GM12892 (cell line): ENCODE results near the gene HSPB1.

Source experiments
- POLR2A ChIP-seq: IDR thresholded peaks from 2 replicates; pipeline ENCODE4 v1.6.1; 2011; ENCODE audit warnings: low read depth, low read length, control low read depth
- TAF1 ChIP-seq: IDR thresholded peaks from 2 replicates; pipeline ENCODE4 v1.6.1; 2011; ENCODE audit warnings: low read depth, mild to moderate bottlenecking, control low read depth, low read length, borderline replicate concordance

DNA sequence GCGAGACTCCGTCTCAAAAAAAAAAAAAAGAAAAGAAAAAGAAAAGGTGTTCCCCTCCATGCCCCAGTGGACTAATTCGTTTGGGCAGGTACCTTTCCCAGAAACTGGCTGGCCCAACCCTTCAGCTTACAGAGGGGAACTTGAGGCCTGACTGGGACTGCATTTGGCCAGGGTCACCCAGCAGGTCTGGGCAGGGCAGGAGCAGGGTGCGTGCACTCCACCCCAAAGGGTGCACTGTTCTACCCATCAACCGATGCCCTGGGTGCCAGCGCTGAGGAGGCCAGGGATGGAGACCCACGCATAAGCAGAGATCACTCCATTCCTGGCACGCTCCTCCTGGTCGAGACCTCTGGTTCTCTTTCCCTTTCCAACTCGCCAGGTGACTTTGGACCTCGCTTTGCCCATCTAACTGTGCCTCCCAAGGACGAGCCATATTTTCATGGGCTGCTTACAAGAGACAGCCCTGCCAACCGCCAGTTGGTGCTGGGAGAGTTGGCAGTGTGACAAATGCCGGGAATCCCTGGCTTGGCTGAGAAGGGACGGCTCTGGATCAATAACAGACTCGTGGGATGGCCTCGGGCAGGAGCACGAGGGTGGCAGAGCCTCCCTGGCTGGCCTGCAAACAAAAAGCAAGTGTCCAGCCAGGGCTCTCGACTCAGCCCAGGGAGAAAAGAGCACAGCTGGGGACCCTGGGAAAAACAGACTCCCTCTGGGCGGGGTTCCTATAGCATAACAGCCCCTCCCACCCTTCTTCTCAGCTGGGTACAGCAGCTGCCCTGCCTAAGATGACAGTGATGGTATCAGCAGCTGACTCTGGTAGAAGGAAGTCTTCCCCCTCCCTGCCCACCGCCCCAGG, 7.9 kb downstream of the HSPB1 start:
- no peak for TF ChIP-seq POLR2A
- no peak for TF ChIP-seq TAF1
